K562 (cell line): ENCODE results near the gene MACROD2. TPM values are rescaled to one million over a fixed set of nuclear protein-coding genes. Genes with fewer than 3 reads are reported as not detected.

Source experiments
- ATAC-seq: fragments of 200-7000 bp; cut with Tn5 transposase; 3 replicates; pipeline ENCODE4 v1.9.1; 2020; ENCODE audit warnings: moderate library complexity
- BruUV-seq: library from RNA; stranded (reverse); fragments of 400-500 nt; replicated peaks from 2 replicates; lab custom pipeline; 2021; lab: Mats Ljungman, UMichigan
- CTCF ChIA-PET: fragments of 300-600 bp; formaldehyde crosslinking; extraction: SDS; loops from one replicate; lab custom pipeline; 2021; ENCODE audit warnings: low intra/inter-chr PET ratio; lab: Yijun Ruan, JAX
- POLR2A ChIA-PET: fragments of 300-600, 350-650 bp; sonication (Branson Sonifier 250); formaldehyde crosslinking; extraction: SDS; loops from one replicate; lab custom pipeline; 2021; ENCODE audit warnings: antibody characterized with exemption, inconsistent platforms; lab: Yijun Ruan, JAX
- DNase-seq, 4 experiments: peaks; one replicate each; pipeline versions ENCODE4 v3.0.0 to v3.0.0-alpha.2; 2011 to 2018; ENCODE audit warnings: low spot score in 3 of 4, mixed read lengths in 3 of 4; ENCODE audit errors: extremely low read depth in 1 of 4
- FAIRE-seq: peaks from 2 replicates; lab custom pipeline; 2011; peaks lifted over from hg19 to GRCh38; lab: Jason Lieb, UNC
- H2AFZ ChIP-seq: 2 replicates; pipeline ENCODE4 v1.6.0; 2011; ENCODE audit warnings: low read depth, low read length, control low read depth, inconsistent platforms
- H3K27ac ChIP-seq: fragments of 200-600 bp; 3 replicates; pipeline ENCODE4 v1.8.0; 2011; ENCODE audit warnings: low read depth, mild to moderate bottlenecking, control low read depth, inconsistent platforms, low read length, moderate library complexity, mixed read lengths; ENCODE audit errors: extremely low read depth
- H3K27me3 ChIP-seq, 2 experiments: fragments of 300-600 bp in 1 of 2; 2 replicates in 1 of 2; 3 replicates in 1 of 2; pipeline versions ENCODE4 v1.6.0 to v1.8.0; 2011; ENCODE audit warnings: inconsistent platforms in 2 of 2, low read length in 2 of 2, mild to moderate bottlenecking in 1 of 2, mixed read lengths in 1 of 2, moderate library complexity in 1 of 2; ENCODE audit not compliant: control insufficient read depth in 2 of 2, insufficient read depth in 2 of 2
- H3K36me3 ChIP-seq: fragments of 300-600 bp; 3 replicates; pipeline ENCODE4 v1.8.0; 2011; ENCODE audit warnings: mild to moderate bottlenecking, low read length, inconsistent platforms; ENCODE audit not compliant: control insufficient read depth, insufficient read depth
- H3K4me1 ChIP-seq, 2 experiments: fragments of 200-600 bp in 1 of 2; replicated peaks in 1 of 2; 2 replicates in 1 of 2; 3 replicates in 1 of 2; pipeline versions ENCODE4 v1.5.1 to v1.8.0; 2011; ENCODE audit warnings: inconsistent platforms in 2 of 2, low read length in 2 of 2, mild to moderate bottlenecking in 1 of 2, mixed read lengths in 1 of 2, moderate library complexity in 1 of 2; ENCODE audit not compliant: control insufficient read depth in 2 of 2, insufficient read depth in 2 of 2
- H3K4me2 ChIP-seq: 2 replicates; pipeline ENCODE4 v1.6.1; 2011; ENCODE audit warnings: low read length, control low read depth, inconsistent platforms, mixed read lengths; ENCODE audit not compliant: insufficient read depth
- H3K4me3 ChIP-seq: fragments of 200-600 bp; sonication (generic), shearing (Covaris generic); 2 replicates; pipeline ENCODE4 v1.5.1; 2016; ENCODE audit warnings: control low read depth, inconsistent platforms
- H3K79me2 ChIP-seq: fragments of 200-600 bp; 3 replicates; pipeline ENCODE4 v1.8.0; 2011; ENCODE audit warnings: low read length, inconsistent platforms; ENCODE audit not compliant: control insufficient read depth, insufficient read depth
- H3K9ac ChIP-seq, 2 experiments: 2 replicates each; pipeline versions ENCODE4 v1.6.0 to v1.6.1; 2011; ENCODE audit warnings: low read depth in 2 of 2, low read length in 2 of 2, control low read depth in 1 of 2, inconsistent platforms in 1 of 2, mild to moderate bottlenecking in 1 of 2, mixed read lengths in 1 of 2; ENCODE audit not compliant: insufficient read depth in 1 of 2
- H3K9me1 ChIP-seq: one replicate; pipeline ENCODE4 v1.6.0; 2011; ENCODE audit warnings: inconsistent platforms, mild to moderate bottlenecking, low read length, moderate library complexity; ENCODE audit not compliant: control insufficient read depth, insufficient read depth
- H3K9me3 ChIP-seq: replicated peaks from 2 replicates; pipeline ENCODE4 v1.5.1; 2011; ENCODE audit warnings: low read depth, low read length, inconsistent platforms; ENCODE audit not compliant: control insufficient read depth, insufficient read depth
- H4K20me1 ChIP-seq: replicated peaks from 2 replicates; pipeline ENCODE4 v1.6.1; 2011; ENCODE audit warnings: low read length, inconsistent platforms, mixed read lengths; ENCODE audit not compliant: control insufficient read depth, insufficient read depth
- U2AF1 ChIP-seq: fragments of 200-400 bp; formaldehyde crosslinking; optimal IDR thresholded peaks from 2 replicates; pipeline ENCODE3; 2017; ENCODE audit warnings: mild to moderate bottlenecking, low read depth, low read length, moderate library complexity
- WGBS: fragments of 100-300 bp; shearing (Covaris generic); methylation state at CpG from one replicate; pipeline ENCODE4 v1.1.6; 2016; ENCODE audit warnings: low coverage, mixed read lengths; ENCODE audit not compliant: insufficient coverage; ENCODE audit errors: missing lambda C conversion rate; 5-methylcytosine and 5-hydroxymethylcytosine counted together
- in situ Hi-C: fragments of 300-500 bp; cut with MboI; formaldehyde crosslinking; loops from 4 replicates; pipeline ENCODE4 v1.15.0; 2018; ENCODE audit warnings: inconsistent platforms, mixed read lengths
- intact Hi-C: fragments of 100-400 bp; cut with micrococcal nuclease; formaldehyde crosslinking; loops from 2 replicates; pipeline ENCODE4 v1.14.2; 2022
- polyA plus RNA-seq, 8 experiments: library from polyadenylated mRNA; depleted of rRNA in 4 of 8; stranded (reverse) in 5 of 8; unstranded in 3 of 8; fragments of >200 nt; fragmentation: Nextera tagmentation in 2 of 8; fragmentation: Illumina TruSeq in 1 of 8; extraction: Ambion mirVana in 2 of 8; extraction: Trizol in 1 of 8; gene quantifications; 2 replicates each; pipeline versions ENCODE4 v1.2.1 to v1.2.3, GENCODE V29; 2011 to 2014; ENCODE audit warnings: inconsistent platforms in 1 of 8, missing spikeins in 1 of 8
- total RNA-seq, 7 experiments: library from RNA; depleted of rRNA in 6 of 7; stranded (reverse); fragments of >200 nt in 6 of 7; fragmentation: Illumina TruSeq in 2 of 7; extraction: Trizol in 2 of 7; gene quantifications; 2 replicates each; pipeline versions ENCODE4 v1.2.1 to v1.2.3, GENCODE V29; 2011 to 2021; ENCODE audit warnings: low replicate concordance in 1 of 7
- TF ChIP-seq, protein P1 (sequence below), 2 experiments: IDR thresholded peaks in 1 of 2; conservative IDR thresholded peaks in 1 of 2; 2 replicates each; pipeline ENCODE4 v1.6.1; 2016; ENCODE audit warnings: low read depth in 2 of 2, mild to moderate bottlenecking in 1 of 2, missing compliant biosample characterization in 1 of 2, missing genetic modification characterization in 1 of 2, moderate library complexity in 1 of 2
- TF ChIP-seq, protein P2 (sequence below): fragments of 200-600 bp; sonication (generic); IDR thresholded peaks from one replicate; pipeline ENCODE4 v1.6.1; 2012; ENCODE audit warnings: mild to moderate bottlenecking, low read depth, low read length, inconsistent platforms
- TF ChIP-seq, protein P3 (sequence below): fragments of 250-450 bp; sonication (Bioruptor Pico); IDR thresholded peaks from 2 replicates; pipeline ENCODE4 v1.4.0; 2020; ENCODE audit warnings: mild to moderate bottlenecking

MACROD2 gene
- total and polyA plus RNA-seq, 9 of the 15 experiments (the other 6 are each of a cell fraction or from before 2014, with no cell fraction given), result not detected

DNA sequence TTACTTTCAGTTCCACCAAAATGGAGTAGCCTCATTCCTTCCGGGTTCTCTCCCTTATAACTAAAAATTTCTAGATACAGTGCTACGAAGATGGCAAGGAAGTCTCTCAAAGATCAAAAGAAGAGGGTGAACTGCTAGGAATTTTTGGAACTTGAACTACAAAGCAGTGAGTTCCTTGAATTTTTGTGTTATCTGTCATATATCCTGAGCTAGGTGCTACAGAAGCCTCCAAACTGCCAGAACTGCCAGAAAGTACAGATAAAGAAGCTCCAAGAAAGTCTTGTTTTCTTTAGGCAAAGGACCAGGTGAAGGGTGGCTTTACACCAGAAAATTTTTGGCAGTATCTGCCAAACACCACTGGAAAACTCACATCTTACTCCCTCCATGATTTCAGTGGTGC lies 560.9 kb downstream of the MACROD2 start (continued):
- TF ChIP-seq, protein P1, sequence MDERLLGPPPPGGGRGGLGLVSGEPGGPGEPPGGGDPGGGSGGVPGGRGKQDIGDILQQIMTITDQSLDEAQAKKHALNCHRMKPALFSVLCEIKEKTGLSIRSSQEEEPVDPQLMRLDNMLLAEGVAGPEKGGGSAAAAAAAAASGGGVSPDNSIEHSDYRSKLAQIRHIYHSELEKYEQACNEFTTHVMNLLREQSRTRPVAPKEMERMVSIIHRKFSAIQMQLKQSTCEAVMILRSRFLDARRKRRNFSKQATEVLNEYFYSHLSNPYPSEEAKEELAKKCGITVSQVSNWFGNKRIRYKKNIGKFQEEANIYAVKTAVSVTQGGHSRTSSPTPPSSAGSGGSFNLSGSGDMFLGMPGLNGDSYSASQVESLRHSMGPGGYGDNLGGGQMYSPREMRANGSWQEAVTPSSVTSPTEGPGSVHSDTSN (CRISPR knock-in tag; IDR thresholded peaks at IDR 0.05; ENCODE audit: low read depth), result no peak
- TF ChIP-seq, protein P1 (tag; conservative IDR thresholded peaks at IDR 0.05; ENCODE audit: low read depth), result no peak
- no peak for TF ChIP-seq U2AF1

DNA sequence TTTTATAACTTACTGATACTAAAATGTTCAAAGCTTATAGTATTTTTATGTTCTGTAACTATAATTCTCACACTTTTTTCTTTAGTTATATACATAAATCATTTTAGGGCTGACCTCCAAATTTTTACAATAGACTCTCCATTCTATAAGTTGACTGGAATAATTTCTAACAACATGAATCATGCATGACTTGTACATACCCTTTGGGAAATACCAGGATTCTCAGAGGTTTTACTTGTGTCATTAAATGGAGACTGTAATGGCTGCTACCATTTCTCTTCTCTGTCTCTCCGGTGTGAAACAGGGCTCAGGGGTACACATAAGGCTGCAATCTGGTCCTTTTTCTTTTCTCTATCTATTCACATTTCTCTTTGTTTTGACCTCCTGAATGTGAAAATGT lies 564.3 kb downstream of the MACROD2 start:
- in situ Hi-C loops (no loop called here), intact Hi-C loops (no loop called here)
- Histone ChIP-seq H3K79me2 (no peaks in the 10 kb centered on the region), H3K9me3 (no peaks in the 10 kb centered on the region), H2AFZ (no peak overlapping the region), H3K36me3 (no peaks in the 10 kb centered on the region), H3K4me3 (no peak overlapping the region), H3K27me3 (no peaks in the 10 kb centered on the region), H3K27ac (no peak overlapping the region), H3K4me2 (no peak overlapping the region), H4K20me1 (no peaks in the 10 kb centered on the region), H3K4me1 (no peaks in the 10 kb centered on the region), H3K9me1 (no peaks in the 10 kb centered on the region), H3K9ac (no peak overlapping the region)
- no peak for DNase-seq
- no peak for ATAC-seq
- FAIRE-seq, result no peak
- ChIA-PET POLR2A (no interaction called here), CTCF (no interaction called here)
- 0% methylated on average over 1 of the region's 1 CpG for WGBS
- no TSS peak for BruUV-seq
- TF ChIP-seq, protein P2, sequence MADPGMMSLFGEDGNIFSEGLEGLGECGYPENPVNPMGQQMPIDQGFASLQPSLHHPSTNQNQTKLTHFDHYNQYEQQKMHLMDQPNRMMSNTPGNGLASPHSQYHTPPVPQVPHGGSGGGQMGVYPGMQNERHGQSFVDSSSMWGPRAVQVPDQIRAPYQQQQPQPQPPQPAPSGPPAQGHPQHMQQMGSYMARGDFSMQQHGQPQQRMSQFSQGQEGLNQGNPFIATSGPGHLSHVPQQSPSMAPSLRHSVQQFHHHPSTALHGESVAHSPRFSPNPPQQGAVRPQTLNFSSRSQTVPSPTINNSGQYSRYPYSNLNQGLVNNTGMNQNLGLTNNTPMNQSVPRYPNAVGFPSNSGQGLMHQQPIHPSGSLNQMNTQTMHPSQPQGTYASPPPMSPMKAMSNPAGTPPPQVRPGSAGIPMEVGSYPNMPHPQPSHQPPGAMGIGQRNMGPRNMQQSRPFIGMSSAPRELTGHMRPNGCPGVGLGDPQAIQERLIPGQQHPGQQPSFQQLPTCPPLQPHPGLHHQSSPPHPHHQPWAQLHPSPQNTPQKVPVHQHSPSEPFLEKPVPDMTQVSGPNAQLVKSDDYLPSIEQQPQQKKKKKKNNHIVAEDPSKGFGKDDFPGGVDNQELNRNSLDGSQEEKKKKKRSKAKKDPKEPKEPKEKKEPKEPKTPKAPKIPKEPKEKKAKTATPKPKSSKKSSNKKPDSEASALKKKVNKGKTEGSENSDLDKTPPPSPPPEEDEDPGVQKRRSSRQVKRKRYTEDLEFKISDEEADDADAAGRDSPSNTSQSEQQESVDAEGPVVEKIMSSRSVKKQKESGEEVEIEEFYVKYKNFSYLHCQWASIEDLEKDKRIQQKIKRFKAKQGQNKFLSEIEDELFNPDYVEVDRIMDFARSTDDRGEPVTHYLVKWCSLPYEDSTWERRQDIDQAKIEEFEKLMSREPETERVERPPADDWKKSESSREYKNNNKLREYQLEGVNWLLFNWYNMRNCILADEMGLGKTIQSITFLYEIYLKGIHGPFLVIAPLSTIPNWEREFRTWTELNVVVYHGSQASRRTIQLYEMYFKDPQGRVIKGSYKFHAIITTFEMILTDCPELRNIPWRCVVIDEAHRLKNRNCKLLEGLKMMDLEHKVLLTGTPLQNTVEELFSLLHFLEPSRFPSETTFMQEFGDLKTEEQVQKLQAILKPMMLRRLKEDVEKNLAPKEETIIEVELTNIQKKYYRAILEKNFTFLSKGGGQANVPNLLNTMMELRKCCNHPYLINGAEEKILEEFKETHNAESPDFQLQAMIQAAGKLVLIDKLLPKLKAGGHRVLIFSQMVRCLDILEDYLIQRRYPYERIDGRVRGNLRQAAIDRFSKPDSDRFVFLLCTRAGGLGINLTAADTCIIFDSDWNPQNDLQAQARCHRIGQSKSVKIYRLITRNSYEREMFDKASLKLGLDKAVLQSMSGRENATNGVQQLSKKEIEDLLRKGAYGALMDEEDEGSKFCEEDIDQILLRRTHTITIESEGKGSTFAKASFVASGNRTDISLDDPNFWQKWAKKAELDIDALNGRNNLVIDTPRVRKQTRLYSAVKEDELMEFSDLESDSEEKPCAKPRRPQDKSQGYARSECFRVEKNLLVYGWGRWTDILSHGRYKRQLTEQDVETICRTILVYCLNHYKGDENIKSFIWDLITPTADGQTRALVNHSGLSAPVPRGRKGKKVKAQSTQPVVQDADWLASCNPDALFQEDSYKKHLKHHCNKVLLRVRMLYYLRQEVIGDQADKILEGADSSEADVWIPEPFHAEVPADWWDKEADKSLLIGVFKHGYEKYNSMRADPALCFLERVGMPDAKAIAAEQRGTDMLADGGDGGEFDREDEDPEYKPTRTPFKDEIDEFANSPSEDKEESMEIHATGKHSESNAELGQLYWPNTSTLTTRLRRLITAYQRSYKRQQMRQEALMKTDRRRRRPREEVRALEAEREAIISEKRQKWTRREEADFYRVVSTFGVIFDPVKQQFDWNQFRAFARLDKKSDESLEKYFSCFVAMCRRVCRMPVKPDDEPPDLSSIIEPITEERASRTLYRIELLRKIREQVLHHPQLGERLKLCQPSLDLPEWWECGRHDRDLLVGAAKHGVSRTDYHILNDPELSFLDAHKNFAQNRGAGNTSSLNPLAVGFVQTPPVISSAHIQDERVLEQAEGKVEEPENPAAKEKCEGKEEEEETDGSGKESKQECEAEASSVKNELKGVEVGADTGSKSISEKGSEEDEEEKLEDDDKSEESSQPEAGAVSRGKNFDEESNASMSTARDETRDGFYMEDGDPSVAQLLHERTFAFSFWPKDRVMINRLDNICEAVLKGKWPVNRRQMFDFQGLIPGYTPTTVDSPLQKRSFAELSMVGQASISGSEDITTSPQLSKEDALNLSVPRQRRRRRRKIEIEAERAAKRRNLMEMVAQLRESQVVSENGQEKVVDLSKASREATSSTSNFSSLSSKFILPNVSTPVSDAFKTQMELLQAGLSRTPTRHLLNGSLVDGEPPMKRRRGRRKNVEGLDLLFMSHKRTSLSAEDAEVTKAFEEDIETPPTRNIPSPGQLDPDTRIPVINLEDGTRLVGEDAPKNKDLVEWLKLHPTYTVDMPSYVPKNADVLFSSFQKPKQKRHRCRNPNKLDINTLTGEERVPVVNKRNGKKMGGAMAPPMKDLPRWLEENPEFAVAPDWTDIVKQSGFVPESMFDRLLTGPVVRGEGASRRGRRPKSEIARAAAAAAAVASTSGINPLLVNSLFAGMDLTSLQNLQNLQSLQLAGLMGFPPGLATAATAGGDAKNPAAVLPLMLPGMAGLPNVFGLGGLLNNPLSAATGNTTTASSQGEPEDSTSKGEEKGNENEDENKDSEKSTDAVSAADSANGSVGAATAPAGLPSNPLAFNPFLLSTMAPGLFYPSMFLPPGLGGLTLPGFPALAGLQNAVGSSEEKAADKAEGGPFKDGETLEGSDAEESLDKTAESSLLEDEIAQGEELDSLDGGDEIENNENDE, result no peak
- TF ChIP-seq, protein P3, sequence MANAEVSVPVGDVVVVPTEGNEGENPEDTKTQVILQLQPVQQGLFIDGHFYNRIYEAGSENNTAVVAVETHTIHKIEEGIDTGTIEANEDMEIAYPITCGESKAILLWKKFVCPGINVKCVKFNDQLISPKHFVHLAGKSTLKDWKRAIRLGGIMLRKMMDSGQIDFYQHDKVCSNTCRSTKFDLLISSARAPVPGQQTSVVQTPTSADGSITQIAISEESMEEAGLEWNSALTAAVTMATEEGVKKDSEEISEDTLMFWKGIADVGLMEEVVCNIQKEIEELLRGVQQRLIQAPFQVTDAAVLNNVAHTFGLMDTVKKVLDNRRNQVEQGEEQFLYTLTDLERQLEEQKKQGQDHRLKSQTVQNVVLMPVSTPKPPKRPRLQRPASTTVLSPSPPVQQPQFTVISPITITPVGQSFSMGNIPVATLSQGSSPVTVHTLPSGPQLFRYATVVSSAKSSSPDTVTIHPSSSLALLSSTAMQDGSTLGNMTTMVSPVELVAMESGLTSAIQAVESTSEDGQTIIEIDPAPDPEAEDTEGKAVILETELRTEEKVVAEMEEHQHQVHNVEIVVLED (CRISPR knock-in tag), result no peak
